ENCODE data around the gene BTBD9. TPM values are rescaled to one million over a fixed set of nuclear protein-coding genes. Genes with fewer than 3 reads are reported as not detected.

The BTBD9 gene
- polyA plus RNA-seq, 1 donor (not counting 4 experiments of a cell fraction or from before 2014, with no cell fraction given): 6.8 TPM

- Histone ChIP-seq H2AFZ (ENCODE audit: control insufficient read depth, low read length) (no peak overlapping the region), H3K4me3 (ENCODE audit: control insufficient read depth in 2 of 3, extremely low read depth in 1 of 3, insufficient read depth in 2 of 3, low read depth in 1 of 3, low read length in 3 of 3) (no peak overlapping the region), H3K9me1 (ENCODE audit: control insufficient read depth, extremely low read depth, insufficient read depth, low read length) (peaks cover 2% of the 10 kb centered on the region), H3K4me1 (ENCODE audit: control insufficient read depth, extremely low read depth, insufficient read depth, low read length) (peaks cover 9% of the 10 kb centered on the region), H3K9ac (ENCODE audit: control insufficient read depth, extremely low read depth, insufficient read depth, low read length) (no peak overlapping the region), H3K27ac (ENCODE audit: control insufficient read depth, insufficient read depth, low read length) (no peak overlapping the region), H3K27me3 (ENCODE audit: control insufficient read depth, extremely low read depth, insufficient read depth, low read length) (no peaks in the 10 kb centered on the region), H3K79me2 (ENCODE audit: control insufficient read depth, insufficient read depth, low read length) (no peaks in the 10 kb centered on the region), H4K20me1 (ENCODE audit: control insufficient read depth, extremely low read depth, insufficient read depth, low read length) (no peaks in the 10 kb centered on the region), H3K36me3 (ENCODE audit: control insufficient read depth in 2 of 2, extremely low read depth in 1 of 2, insufficient read depth in 2 of 2, low read length in 2 of 2) (no peaks in the 10 kb centered on the region), H3K4me2 (ENCODE audit: control insufficient read depth, extremely low read depth, insufficient read depth, low read depth, low read length) (no peak overlapping the region), H3K9me3 (ENCODE audit: control insufficient read depth, low read depth, low read length) (no peaks in the 10 kb centered on the region)
- FAIRE-seq (no peak), DNase-seq (ENCODE audit: low read depth, low spot score) (no peak)
- dilution Hi-C loops (cut with MboI; ENCODE audit: extremely low pct_ligation_motif_present, low sequenced_read_pairs): no loop called here
- TF ChIP-seq EZH2 (IDR thresholded peaks at IDR 0.05; ENCODE audit: low read length) (no peak), CTCF (optimal IDR thresholded peaks at IDR 0.05 in 1 of 3, IDR thresholded peaks at IDR 0.05 in 1 of 3, conservative IDR thresholded peaks at IDR 0.05 in 1 of 3; ENCODE audit: extremely low read depth in 1 of 3, insufficient read depth in 2 of 3, low read length in 3 of 3) (no peak)
Observed at GRCh38 chr6:38435330-38435729, 204.4 kb downstream of the BTBD9 start.

- Histone ChIP-seq H3K4me2 (ENCODE audit: control insufficient read depth, extremely low read depth, insufficient read depth, low read depth, low read length) (no peak overlapping the region), H3K27me3 (ENCODE audit: control insufficient read depth, extremely low read depth, insufficient read depth, low read length) (no peaks in the 10 kb centered on the region), H3K4me3 (ENCODE audit: control insufficient read depth in 2 of 3, extremely low read depth in 1 of 3, insufficient read depth in 2 of 3, low read depth in 1 of 3, low read length in 3 of 3) (no peak overlapping the region), H3K9ac (ENCODE audit: control insufficient read depth, extremely low read depth, insufficient read depth, low read length) (no peak overlapping the region), H4K20me1 (ENCODE audit: control insufficient read depth, extremely low read depth, insufficient read depth, low read length) (no peaks in the 10 kb centered on the region), H3K9me1 (ENCODE audit: control insufficient read depth, extremely low read depth, insufficient read depth, low read length) (peaks cover 2% of the 10 kb centered on the region), H3K4me1 (ENCODE audit: control insufficient read depth, extremely low read depth, insufficient read depth, low read length) (peaks cover 9% of the 10 kb centered on the region), H3K9me3 (ENCODE audit: control insufficient read depth, low read depth, low read length) (no peaks in the 10 kb centered on the region), H3K79me2 (ENCODE audit: control insufficient read depth, insufficient read depth, low read length) (no peaks in the 10 kb centered on the region), H2AFZ (ENCODE audit: control insufficient read depth, low read length) (no peak overlapping the region), H3K36me3 (ENCODE audit: control insufficient read depth in 2 of 2, extremely low read depth in 1 of 2, insufficient read depth in 2 of 2, low read length in 2 of 2) (no peaks in the 10 kb centered on the region), H3K27ac (ENCODE audit: control insufficient read depth, insufficient read depth, low read length) (no peak overlapping the region)
- no peak for FAIRE-seq
- DNase-seq (ENCODE audit: low read depth, low spot score): no peak
- TF ChIP-seq CTCF (optimal IDR thresholded peaks at IDR 0.05 in 1 of 3, IDR thresholded peaks at IDR 0.05 in 1 of 3, conservative IDR thresholded peaks at IDR 0.05 in 1 of 3; ENCODE audit: extremely low read depth in 1 of 3, insufficient read depth in 2 of 3, low read length in 3 of 3): no peak
- dilution Hi-C loops (cut with MboI; ENCODE audit: extremely low pct_ligation_motif_present, low sequenced_read_pairs): no loop called here
Observed at GRCh38 chr6:38434051-38434450, 205.7 kb downstream of the BTBD9 start.
